HCT116 (cell line): ENCODE data around the gene LRP11.

Experiments
- ATF3 ChIP-seq: IDR thresholded peaks from 2 replicates; pipeline ENCODE4 v1.6.1; 2012
- CEBPB ChIP-seq: IDR thresholded peaks from 2 replicates; pipeline ENCODE4 v1.6.1; 2012; ENCODE audit warnings: low read depth
- CTCF ChIP-seq, 3 experiments: fragments of 200-600 bp in 1 of 3; sonication (generic) in 1 of 3; IDR thresholded peaks in 2 of 3; conservative IDR thresholded peaks in 1 of 3; 2 replicates each; pipeline ENCODE4 v1.5.1; 2012 to 2017; ENCODE audit warnings: low read depth in 2 of 3, low read length in 2 of 3, antibody characterized with exemption in 1 of 3, borderline replicate concordance in 1 of 3, control low read depth in 1 of 3, mild to moderate bottlenecking in 1 of 3, mixed read lengths in 1 of 3, mixed run types in 1 of 3, moderate library complexity in 1 of 3; ENCODE audit not compliant: insufficient read depth in 1 of 3
- EZH2 ChIP-seq: fragments of 200-600 bp; sonication (generic); IDR thresholded peaks from 2 replicates; pipeline ENCODE4 v1.6.1; 2017; ENCODE audit warnings: antibody characterized with exemption, mixed run types
- POLR2A ChIP-seq: IDR thresholded peaks from 2 replicates; pipeline ENCODE4 v1.7.0; 2011; ENCODE audit warnings: borderline replicate concordance; ENCODE audit not compliant: insufficient read depth, insufficient read length; ENCODE audit errors: extremely low read depth
- POLR2AphosphoS5 ChIP-seq: IDR thresholded peaks from 2 replicates; pipeline ENCODE4 v1.6.1; 2011; ENCODE audit warnings: mild to moderate bottlenecking, low read depth, low read length, moderate library complexity
- RAD21 ChIP-seq: IDR thresholded peaks from 2 replicates; pipeline ENCODE4 v1.6.1; 2012; ENCODE audit warnings: low read depth, mild to moderate bottlenecking
- SP1 ChIP-seq: IDR thresholded peaks from 2 replicates; pipeline ENCODE4 v1.6.1; 2012; ENCODE audit warnings: low read depth
- TCF7L2 ChIP-seq: IDR thresholded peaks from 2 replicates; pipeline ENCODE4 v1.7.0; 2011; ENCODE audit warnings: borderline replicate concordance, inconsistent platforms; ENCODE audit not compliant: insufficient read depth, insufficient read length; ENCODE audit errors: extremely low read depth
- ZFX ChIP-seq: fragments of 450-650 bp; IDR thresholded peaks from 2 replicates; pipeline ENCODE4 v1.6.1; 2017

- TF ChIP-seq EZH2 = no peak
- TF ChIP-seq POLR2A = no peak
- 0 out of 6 replicates have a peak, but pooled peaks of 2 of the 3 experiments have one; percentile 1 to 9 for TF ChIP-seq CTCF (IDR thresholded peaks at IDR 0.05 in 2 of 3, conservative IDR thresholded peaks at IDR 0.05 in 1 of 3; ENCODE audit: borderline replicate concordance in 1 of 3, insufficient read depth in 1 of 3, low read depth in 2 of 3, low read length in 2 of 3)
- no peak for TF ChIP-seq SP1
- 0 out of 2 replicates have a peak, but pooled peaks have one; percentile 12 for TF ChIP-seq RAD21
- TF ChIP-seq POLR2AphosphoS5 = no peak
- TF ChIP-seq TCF7L2 = no peak
- TF ChIP-seq ATF3 = no peak
- no peak for TF ChIP-seq CEBPB
- no peak for TF ChIP-seq ZFX
Observed at GRCh38 chr6:149903938-149904611, 39.9 kb upstream of the LRP11 start.
